CD14-positive monocyte (primary cell): Measurements from ENCODE around the gene TANGO2. TPM values are rescaled to one million over a fixed set of nuclear protein-coding genes. Genes with fewer than 3 reads are reported as not detected.

ENCODE experiments used
- DNase-seq, 3 donors: peaks; one replicate each; pipeline ENCODE4 v3.0.0-alpha.2; 2011 to 2022
- H2AFZ ChIP-seq: 2 replicates; pipeline ENCODE4 v1.6.0; 2012; ENCODE audit warnings: mild to moderate bottlenecking, low read depth, low read length, inconsistent platforms; ENCODE audit not compliant: insufficient read depth, poor library complexity, severe bottlenecking
- H3K27ac ChIP-seq, 2 donors: 1 replicate in 1 of 2; 2 replicates in 1 of 2; pipeline ENCODE4 v1.5.1; 2012 to 2013; ENCODE audit warnings: low read length in 2 of 2, control low read depth in 1 of 2, inconsistent platforms in 1 of 2, low read depth in 1 of 2, mild to moderate bottlenecking in 1 of 2
- H3K27me3 ChIP-seq, 2 donors: one replicate each; pipeline versions ENCODE4 v1.6.0 to v1.6.1; 2011 to 2013; ENCODE audit warnings: low read length in 2 of 2; ENCODE audit not compliant: control insufficient read depth in 2 of 2, insufficient read depth in 2 of 2
- H3K36me3 ChIP-seq, 2 donors: replicated peaks in 1 of 2; 1 replicate in 1 of 2; 2 replicates in 1 of 2; pipeline versions ENCODE4 v1.5.1 to v1.6.1; 2012 to 2013; ENCODE audit warnings: low read length in 2 of 2, control low read depth in 1 of 2, inconsistent platforms in 1 of 2, mild to moderate bottlenecking in 1 of 2; ENCODE audit not compliant: insufficient read depth in 2 of 2, control insufficient read depth in 1 of 2
- H3K4me1 ChIP-seq, 2 donors: 1 replicate in 1 of 2; 2 replicates in 1 of 2; pipeline versions ENCODE4 v1.5.1 to v1.6.1; 2012 to 2013; ENCODE audit warnings: low read length in 2 of 2, control low read depth in 1 of 2, inconsistent platforms in 1 of 2, mild to moderate bottlenecking in 1 of 2, moderate library complexity in 1 of 2; ENCODE audit not compliant: insufficient read depth in 2 of 2, control insufficient read depth in 1 of 2
- H3K4me2 ChIP-seq: replicated peaks from 2 replicates; pipeline ENCODE3; 2012; ENCODE audit warnings: low read length, moderate library complexity, mild to moderate bottlenecking; ENCODE audit not compliant: poor library complexity, severe bottlenecking; ENCODE audit errors: extremely low read depth
- H3K4me3 ChIP-seq, 3 experiments: fragments of 200-600 bp in 1 of 3; sonication (generic) in 1 of 3; replicated peaks in 1 of 3; 1 replicate in 2 of 3; 2 replicates in 1 of 3; pipeline ENCODE4 v1.5.1; 2011 to 2013; ENCODE audit warnings: low read length in 3 of 3, mild to moderate bottlenecking in 3 of 3, control low read depth in 2 of 3, low read depth in 2 of 3, inconsistent platforms in 1 of 3, moderate library complexity in 1 of 3
- H3K79me2 ChIP-seq: 2 replicates; pipeline ENCODE4 v1.6.0; 2012; ENCODE audit warnings: mild to moderate bottlenecking, control low read depth, inconsistent platforms, low read length, moderate library complexity; ENCODE audit not compliant: insufficient read depth
- H3K9ac ChIP-seq: 2 replicates; pipeline ENCODE4 v1.6.0; 2017; ENCODE audit warnings: low read length, mild to moderate bottlenecking; ENCODE audit not compliant: insufficient read depth, poor library complexity, severe bottlenecking
- H3K9me3 ChIP-seq, 2 donors: replicated peaks in 1 of 2; 1 replicate in 1 of 2; 2 replicates in 1 of 2; pipeline versions ENCODE4 v1.5.1 to v1.6.1; 2012 to 2013; ENCODE audit warnings: low read length in 2 of 2, control low read depth in 1 of 2; ENCODE audit not compliant: control insufficient read depth in 1 of 2, insufficient read depth in 1 of 2
- H4K20me1 ChIP-seq: 2 replicates; pipeline ENCODE4 v1.6.0; 2012; ENCODE audit warnings: mild to moderate bottlenecking, low read length, control low read depth, moderate library complexity; ENCODE audit not compliant: insufficient read depth
- H3K27ac Mint-ChIP-seq, 7 donors: one replicate each; pipeline ENCODE4 v1.8.0; 2020; ENCODE audit warnings: mild to moderate bottlenecking in 7 of 7, mixed read lengths in 7 of 7, moderate library complexity in 6 of 7, inconsistent platforms in 2 of 7
- H3K27me3 Mint-ChIP-seq, 3 donors: one replicate each; pipeline ENCODE4 v1.8.0; 2021 to 2022; ENCODE audit warnings: low read depth in 3 of 3, mild to moderate bottlenecking in 3 of 3, mixed read lengths in 3 of 3, moderate library complexity in 3 of 3, inconsistent platforms in 1 of 3
- H3K36me3 Mint-ChIP-seq, 2 donors: one replicate each; pipeline ENCODE4 v1.8.0; 2020; ENCODE audit warnings: mixed read lengths in 2 of 2, inconsistent platforms in 1 of 2, mild to moderate bottlenecking in 1 of 2
- H3K4me1 Mint-ChIP-seq: one replicate; pipeline ENCODE4 v1.8.0; 2020; ENCODE audit warnings: mild to moderate bottlenecking, mixed read lengths
- H3K4me3 Mint-ChIP-seq, 2 donors: one replicate each; pipeline ENCODE4 v1.8.0; 2020; ENCODE audit warnings: mild to moderate bottlenecking in 2 of 2, mixed read lengths in 2 of 2, moderate library complexity in 1 of 2
- H3K9me3 Mint-ChIP-seq, 7 donors: one replicate each; pipeline ENCODE4 v1.8.0; 2020 to 2022; ENCODE audit warnings: mixed read lengths in 7 of 7, mild to moderate bottlenecking in 6 of 7, moderate library complexity in 6 of 7, inconsistent platforms in 2 of 7
- WGBS: methylation state at CpG from one replicate; pipeline ENCODE4 v1.1.5; 2013; ENCODE audit warnings: missing lambda C conversion rate; ENCODE audit not compliant: insufficient coverage; 5-methylcytosine and 5-hydroxymethylcytosine counted together
- intact Hi-C, 2 donors: fragments of 100-400 bp; cut with micrococcal nuclease; formaldehyde crosslinking; loops; one replicate each; pipeline versions ENCODE4 v1.15.0 to v1.15.1; 2023
- polyA plus RNA-seq, 3 donors: library from polyadenylated mRNA; depleted of rRNA in 1 of 3; unstranded in 2 of 3; stranded (reverse) in 1 of 3; fragments of 300-500 nt in 2 of 3; fragments of >200 nt in 1 of 3; fragmentation: Illumina TruSeq in 2 of 3; gene quantifications; 1 replicate in 2 of 3; 2 replicates in 1 of 3; pipeline ENCODE4 v1.2.3, GENCODE V29; 2012 to 2021
- TF ChIP-seq, protein P1 (sequence below): fragments of 200-600 bp; IDR thresholded peaks from one replicate; pipeline ENCODE4 v1.8.0; 2022; ENCODE audit warnings: antibody characterized with exemption, mild to moderate bottlenecking

The TANGO2 gene
- polyA plus RNA-seq, 3 donors = 56.4 to 94.9 (median 58.2) TPM

DNA sequence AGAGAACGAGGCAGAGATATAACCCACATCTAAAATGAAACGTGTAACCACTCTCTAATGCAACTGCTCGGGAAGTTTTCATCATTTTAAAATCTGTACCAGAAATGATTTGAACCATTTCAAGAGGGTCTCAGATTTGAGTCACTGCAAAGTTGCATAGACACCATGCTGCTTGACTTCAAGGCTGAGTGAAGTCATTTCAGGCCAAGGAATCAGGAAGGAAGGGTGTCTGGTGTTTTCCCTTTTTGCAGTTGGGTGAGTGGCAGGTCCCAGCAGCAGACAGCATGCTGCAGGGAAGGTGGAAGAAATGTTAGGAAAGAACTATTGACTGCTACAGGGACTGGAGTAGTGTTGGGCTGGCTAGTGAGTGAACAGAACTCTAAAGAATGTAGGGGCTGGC, 16.5 kb downstream of the TANGO2 start:
- 70% methylated on average over 2 of the region's 3 CpGs for WGBS
- H3K4me3 Mint-ChIP-seq = no peak overlapping the region
- no peak overlapping the region for H3K9ac ChIP-seq
- H3K36me3 Mint-ChIP-seq = peaks cover 56 to 87% of the 10 kb centered on the region in 2 donors
- H3K27ac Mint-ChIP-seq = peak overlapping the region in 2 of 7 donors; percentile 39 to 55
- no peaks in the 10 kb centered on the region for H3K4me1 ChIP-seq
- H3K36me3 ChIP-seq = peaks cover 64 to 90% of the 10 kb centered on the region in 2 donors
- intact Hi-C loops = no loop called here
- no peak overlapping the region for H3K4me3 ChIP-seq
- no peak overlapping the region for H3K27ac ChIP-seq
- H3K27me3 ChIP-seq = no peaks in the 10 kb centered on the region
- TF ChIP-seq, protein P1, sequence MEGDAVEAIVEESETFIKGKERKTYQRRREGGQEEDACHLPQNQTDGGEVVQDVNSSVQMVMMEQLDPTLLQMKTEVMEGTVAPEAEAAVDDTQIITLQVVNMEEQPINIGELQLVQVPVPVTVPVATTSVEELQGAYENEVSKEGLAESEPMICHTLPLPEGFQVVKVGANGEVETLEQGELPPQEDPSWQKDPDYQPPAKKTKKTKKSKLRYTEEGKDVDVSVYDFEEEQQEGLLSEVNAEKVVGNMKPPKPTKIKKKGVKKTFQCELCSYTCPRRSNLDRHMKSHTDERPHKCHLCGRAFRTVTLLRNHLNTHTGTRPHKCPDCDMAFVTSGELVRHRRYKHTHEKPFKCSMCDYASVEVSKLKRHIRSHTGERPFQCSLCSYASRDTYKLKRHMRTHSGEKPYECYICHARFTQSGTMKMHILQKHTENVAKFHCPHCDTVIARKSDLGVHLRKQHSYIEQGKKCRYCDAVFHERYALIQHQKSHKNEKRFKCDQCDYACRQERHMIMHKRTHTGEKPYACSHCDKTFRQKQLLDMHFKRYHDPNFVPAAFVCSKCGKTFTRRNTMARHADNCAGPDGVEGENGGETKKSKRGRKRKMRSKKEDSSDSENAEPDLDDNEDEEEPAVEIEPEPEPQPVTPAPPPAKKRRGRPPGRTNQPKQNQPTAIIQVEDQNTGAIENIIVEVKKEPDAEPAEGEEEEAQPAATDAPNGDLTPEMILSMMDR = no peak
- DNase-seq = no peak
- H4K20me1 ChIP-seq = peaks cover 91% of the 10 kb centered on the region
- H3K4me2 ChIP-seq = no peak overlapping the region
- peaks cover 0 to 3% (median 0%) of the 10 kb centered on the region in 7 donors for H3K9me3 Mint-ChIP-seq
- H3K27me3 Mint-ChIP-seq = peaks cover 0 to 1% (median 0%) of the 10 kb centered on the region in 3 donors
- peaks cover 3% of the 10 kb centered on the region for H3K4me1 Mint-ChIP-seq
- H2AFZ ChIP-seq = no peak overlapping the region
- H3K9me3 ChIP-seq = no peaks in the 10 kb centered on the region
- peaks cover 32% of the 10 kb centered on the region for H3K79me2 ChIP-seq

GRCh38 chr22:20038574-20038973, 17.7 kb downstream of the TANGO2 start:
- WGBS = 100% methylated on average over 2 of the region's 7 CpGs
- Mint-ChIP-seq H3K27me3 (peaks cover 0 to 1% (median 0%) of the 10 kb centered on the region in 3 donors), H3K9me3 (peaks cover 0 to 3% (median 0%) of the 10 kb centered on the region in 7 donors), H3K4me1 (peaks cover 2% of the 10 kb centered on the region), H3K36me3 (peaks cover 60 to 87% of the 10 kb centered on the region in 2 donors), H3K27ac (no peak overlapping the region), H3K4me3 (no peak overlapping the region)
- Histone ChIP-seq H3K4me1 (no peaks in the 10 kb centered on the region), H3K27ac (no peak overlapping the region), H3K9ac (no peak overlapping the region), H3K27me3 (no peaks in the 10 kb centered on the region), H3K9me3 (no peaks in the 10 kb centered on the region), H3K4me2 (no peak overlapping the region), H3K36me3 (peaks cover 65 to 89% of the 10 kb centered on the region in 2 donors), H3K4me3 (no peak overlapping the region), H2AFZ (no peak overlapping the region), H4K20me1 (peaks cover 91% of the 10 kb centered on the region), H3K79me2 (peaks cover 21% of the 10 kb centered on the region)
- intact Hi-C loops = no loop called here
- TF ChIP-seq, protein P1 = no peak
- no peak for DNase-seq
